ENCODE measurements around the gene NDE1. TPM values are rescaled to one million over a fixed set of nuclear protein-coding genes. Genes with fewer than 3 reads are reported as not detected.

Gene NDE1
- total and polyA plus RNA-seq, 2 donors (not counting 1 experiment from before 2014, with no cell fraction given), result 23.8 to 24.0 TPM

- no peak overlapping the region for H3K4me2 ChIP-seq (ENCODE audit: extremely low read depth, insufficient read depth, low read length)
- H2AFZ ChIP-seq (ENCODE audit: low read length), result no peak overlapping the region
- no peak overlapping the region for H3K9ac ChIP-seq (ENCODE audit: insufficient read depth, low read length)
- no peaks in the 10 kb centered on the region for H4K20me1 ChIP-seq (ENCODE audit: control insufficient read depth, extremely low read depth, insufficient read depth, low read length)
- no peak overlapping the region for H3K27ac ChIP-seq (ENCODE audit: insufficient read depth, low read length)
- TF ChIP-seq, protein P1, sequence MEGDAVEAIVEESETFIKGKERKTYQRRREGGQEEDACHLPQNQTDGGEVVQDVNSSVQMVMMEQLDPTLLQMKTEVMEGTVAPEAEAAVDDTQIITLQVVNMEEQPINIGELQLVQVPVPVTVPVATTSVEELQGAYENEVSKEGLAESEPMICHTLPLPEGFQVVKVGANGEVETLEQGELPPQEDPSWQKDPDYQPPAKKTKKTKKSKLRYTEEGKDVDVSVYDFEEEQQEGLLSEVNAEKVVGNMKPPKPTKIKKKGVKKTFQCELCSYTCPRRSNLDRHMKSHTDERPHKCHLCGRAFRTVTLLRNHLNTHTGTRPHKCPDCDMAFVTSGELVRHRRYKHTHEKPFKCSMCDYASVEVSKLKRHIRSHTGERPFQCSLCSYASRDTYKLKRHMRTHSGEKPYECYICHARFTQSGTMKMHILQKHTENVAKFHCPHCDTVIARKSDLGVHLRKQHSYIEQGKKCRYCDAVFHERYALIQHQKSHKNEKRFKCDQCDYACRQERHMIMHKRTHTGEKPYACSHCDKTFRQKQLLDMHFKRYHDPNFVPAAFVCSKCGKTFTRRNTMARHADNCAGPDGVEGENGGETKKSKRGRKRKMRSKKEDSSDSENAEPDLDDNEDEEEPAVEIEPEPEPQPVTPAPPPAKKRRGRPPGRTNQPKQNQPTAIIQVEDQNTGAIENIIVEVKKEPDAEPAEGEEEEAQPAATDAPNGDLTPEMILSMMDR (conservative IDR thresholded peaks at IDR 0.05 in 1 of 2, IDR thresholded peaks at IDR 0.05 in 1 of 2; ENCODE audit: low read depth in 1 of 2, low read length in 2 of 2), result no peak
- TF ChIP-seq EZH2 (IDR thresholded peaks at IDR 0.05; ENCODE audit: low read length, missing control alignments), result no peak
- no peaks in the 10 kb centered on the region for H3K27me3 ChIP-seq (ENCODE audit: control insufficient read depth, insufficient read depth, low read length)
- DNase-seq (ENCODE audit: low read depth in 2 of 2), result no peak
- H3K36me3 ChIP-seq (ENCODE audit: control insufficient read depth, insufficient read depth, low read length), result no peaks in the 10 kb centered on the region
- H3K79me2 ChIP-seq (ENCODE audit: control insufficient read depth, insufficient read depth, low read length), result no peaks in the 10 kb centered on the region
- H3K9me3 ChIP-seq (ENCODE audit: control insufficient read depth, insufficient read depth, low read depth, low read length), result no peaks in the 10 kb centered on the region
- H3K4me1 ChIP-seq (ENCODE audit: control insufficient read depth, extremely low read depth, insufficient read depth, low read length), result no peaks in the 10 kb centered on the region
- no peak overlapping the region for H3K4me3 ChIP-seq (replicated peaks in 1 of 4; ENCODE audit: control extremely low read depth in 1 of 4, insufficient read depth in 1 of 4, low read depth in 3 of 4, low read length in 4 of 4)
These were observed 119.2 kb downstream of the NDE1 start for GRCh38 chr16:15769239-15769638.

- H3K79me2 ChIP-seq (ENCODE audit: control insufficient read depth, insufficient read depth, low read length), result no peaks in the 10 kb centered on the region
- H3K9me3 ChIP-seq (ENCODE audit: control insufficient read depth, insufficient read depth, low read depth, low read length), result no peaks in the 10 kb centered on the region
- DNase-seq (ENCODE audit: low read depth in 2 of 2), result peak in 1 of 2 donors; percentile 56
- H4K20me1 ChIP-seq (ENCODE audit: control insufficient read depth, extremely low read depth, insufficient read depth, low read length), result no peaks in the 10 kb centered on the region
- H3K4me2 ChIP-seq (ENCODE audit: extremely low read depth, insufficient read depth, low read length), result no peak overlapping the region
- no peaks in the 10 kb centered on the region for H3K4me1 ChIP-seq (ENCODE audit: control insufficient read depth, extremely low read depth, insufficient read depth, low read length)
- H2AFZ ChIP-seq (ENCODE audit: low read length), result no peak overlapping the region
- no peak for TF ChIP-seq EZH2 (IDR thresholded peaks at IDR 0.05; ENCODE audit: low read length, missing control alignments)
- TF ChIP-seq, protein P1 (conservative IDR thresholded peaks at IDR 0.05 in 1 of 2, IDR thresholded peaks at IDR 0.05 in 1 of 2; ENCODE audit: low read depth in 1 of 2, low read length in 2 of 2), result no peak
- H3K27ac ChIP-seq (ENCODE audit: insufficient read depth, low read length), result no peak overlapping the region
- peaks cover 4% of the 10 kb centered on the region for H3K27me3 ChIP-seq (ENCODE audit: control insufficient read depth, insufficient read depth, low read length)
- H3K4me3 ChIP-seq (replicated peaks in 1 of 4; ENCODE audit: control extremely low read depth in 1 of 4, insufficient read depth in 1 of 4, low read depth in 3 of 4, low read length in 4 of 4), result no peak overlapping the region
- no peaks in the 10 kb centered on the region for H3K36me3 ChIP-seq (ENCODE audit: control insufficient read depth, insufficient read depth, low read length)
- H3K9ac ChIP-seq (ENCODE audit: insufficient read depth, low read length), result no peak overlapping the region
These were observed 120.1 kb downstream of the NDE1 start for GRCh38 chr16:15770107-15770506.

DNA sequence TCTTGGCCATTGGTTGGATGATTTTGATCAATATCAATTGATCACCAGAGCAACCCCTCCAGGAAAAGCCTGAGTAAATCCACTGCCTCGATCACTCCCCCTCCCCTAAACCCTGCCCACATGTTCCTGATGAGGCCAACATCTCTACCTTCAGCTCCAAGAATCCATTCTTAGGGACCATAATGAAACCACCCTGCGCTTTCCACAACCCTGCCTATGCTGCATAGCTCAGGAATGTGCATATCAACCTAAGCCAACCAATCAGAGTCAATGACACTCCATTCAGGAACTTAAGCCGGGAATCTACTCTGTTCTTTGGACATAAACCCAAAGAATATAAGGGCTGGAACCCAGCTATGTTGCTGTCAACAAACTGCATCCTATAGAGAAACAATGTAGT, 120.5 kb downstream of the NDE1 start:
- Histone ChIP-seq H3K4me1 (ENCODE audit: control insufficient read depth, extremely low read depth, insufficient read depth, low read length) (no peaks in the 10 kb centered on the region), H3K9me3 (ENCODE audit: control insufficient read depth, insufficient read depth, low read depth, low read length) (no peaks in the 10 kb centered on the region), H3K36me3 (ENCODE audit: control insufficient read depth, insufficient read depth, low read length) (no peaks in the 10 kb centered on the region), H3K79me2 (ENCODE audit: control insufficient read depth, insufficient read depth, low read length) (no peaks in the 10 kb centered on the region), H3K27ac (ENCODE audit: insufficient read depth, low read length) (no peak overlapping the region), H4K20me1 (ENCODE audit: control insufficient read depth, extremely low read depth, insufficient read depth, low read length) (no peaks in the 10 kb centered on the region), H2AFZ (ENCODE audit: low read length) (no peak overlapping the region), H3K9ac (ENCODE audit: insufficient read depth, low read length) (no peak overlapping the region), H3K4me3 (replicated peaks in 1 of 4; ENCODE audit: control extremely low read depth in 1 of 4, insufficient read depth in 1 of 4, low read depth in 3 of 4, low read length in 4 of 4) (no peak overlapping the region), H3K27me3 (ENCODE audit: control insufficient read depth, insufficient read depth, low read length) (peaks cover 4% of the 10 kb centered on the region), H3K4me2 (ENCODE audit: extremely low read depth, insufficient read depth, low read length) (peak overlapping the region; percentile 23)
- no peak for TF ChIP-seq EZH2 (IDR thresholded peaks at IDR 0.05; ENCODE audit: low read length, missing control alignments)
- TF ChIP-seq, protein P1 (conservative IDR thresholded peaks at IDR 0.05 in 1 of 2, IDR thresholded peaks at IDR 0.05 in 1 of 2; ENCODE audit: low read depth in 1 of 2, low read length in 2 of 2), result no peak
- peak; percentile 33 to 73 for DNase-seq (ENCODE audit: low read depth in 2 of 2)

Data from fibroblast of lung (primary cell).